ENCODE data around the gene PELO.
"Not testable (repeated sequence)": the region's sequence is repeated elsewhere in the genome, so short reads cannot be mapped to it uniquely, and the experiment has no call there.

PELO gene, protein sequence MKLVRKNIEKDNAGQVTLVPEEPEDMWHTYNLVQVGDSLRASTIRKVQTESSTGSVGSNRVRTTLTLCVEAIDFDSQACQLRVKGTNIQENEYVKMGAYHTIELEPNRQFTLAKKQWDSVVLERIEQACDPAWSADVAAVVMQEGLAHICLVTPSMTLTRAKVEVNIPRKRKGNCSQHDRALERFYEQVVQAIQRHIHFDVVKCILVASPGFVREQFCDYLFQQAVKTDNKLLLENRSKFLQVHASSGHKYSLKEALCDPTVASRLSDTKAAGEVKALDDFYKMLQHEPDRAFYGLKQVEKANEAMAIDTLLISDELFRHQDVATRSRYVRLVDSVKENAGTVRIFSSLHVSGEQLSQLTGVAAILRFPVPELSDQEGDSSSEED

DNA sequence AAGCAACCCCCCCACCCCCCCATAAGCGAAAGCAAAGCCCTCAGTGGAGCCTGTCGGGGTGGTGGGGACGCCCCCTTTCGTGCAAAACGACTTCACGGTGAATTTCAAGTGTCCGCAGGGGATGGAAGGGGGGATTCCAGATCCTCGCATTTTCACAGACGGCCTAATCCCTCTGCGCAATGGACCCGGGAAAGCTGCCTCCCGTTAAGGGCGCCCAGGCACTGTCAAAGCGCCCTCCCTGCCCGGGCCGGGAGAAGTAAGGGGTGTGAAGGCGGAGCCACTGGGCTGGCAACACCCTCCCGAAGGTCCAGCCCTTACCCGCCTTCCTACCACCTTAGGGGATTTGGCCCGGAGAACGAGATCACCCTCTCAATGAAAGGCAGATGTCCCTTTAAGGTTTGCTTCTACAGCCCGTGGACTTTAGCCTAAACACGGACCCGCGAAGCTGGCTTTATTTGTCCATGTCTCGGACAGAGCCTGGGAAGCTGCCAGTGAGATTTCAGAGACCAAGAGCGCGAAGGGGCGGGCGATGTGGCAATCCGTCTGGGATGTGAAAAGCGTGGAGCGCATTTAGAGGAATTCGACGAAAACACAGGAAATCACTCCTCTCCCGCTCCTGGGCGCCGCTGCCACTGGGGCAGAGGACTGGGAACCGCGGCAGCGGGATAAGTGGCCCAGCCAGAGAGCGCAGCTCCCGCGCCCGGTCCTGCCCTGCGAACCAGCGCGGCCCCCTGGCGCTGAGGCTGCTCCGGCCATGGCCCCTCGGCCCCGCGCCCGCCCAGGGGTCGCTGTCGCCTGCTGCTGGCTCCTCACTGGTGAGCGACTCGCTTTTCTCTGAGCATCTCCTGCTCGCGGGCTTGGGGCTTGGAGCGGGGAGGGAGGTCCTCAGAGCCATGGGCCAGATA lies at the start of gene PELO, which contains the start of gene ITGA1:
Gene PELO, plus strand, starts transcription at position 317 of the 905 bp plus-strand sequence. CDS start 12,479 bp downstream, outside the sequence.
Gene ITGA1, plus strand, starts transcription at position 317 of the 905 bp plus-strand sequence. Its CDS starts 438 bp downstream, at position 755.
- peak; percentile 59 for DNase-seq

- DNase-seq, result peak; percentile 45
Observed at GRCh38 chr5:52738095-52738506, 49.6 kb upstream of the PELO start.

GRCh38 chr5:52740007-52740406 lies 47.7 kb upstream of the PELO start:
- DNase-seq, result no peak

GRCh38 chr5:52743012-52743411 lies 44.7 kb upstream of the PELO start:
- peak; percentile 34 for DNase-seq

DNA sequence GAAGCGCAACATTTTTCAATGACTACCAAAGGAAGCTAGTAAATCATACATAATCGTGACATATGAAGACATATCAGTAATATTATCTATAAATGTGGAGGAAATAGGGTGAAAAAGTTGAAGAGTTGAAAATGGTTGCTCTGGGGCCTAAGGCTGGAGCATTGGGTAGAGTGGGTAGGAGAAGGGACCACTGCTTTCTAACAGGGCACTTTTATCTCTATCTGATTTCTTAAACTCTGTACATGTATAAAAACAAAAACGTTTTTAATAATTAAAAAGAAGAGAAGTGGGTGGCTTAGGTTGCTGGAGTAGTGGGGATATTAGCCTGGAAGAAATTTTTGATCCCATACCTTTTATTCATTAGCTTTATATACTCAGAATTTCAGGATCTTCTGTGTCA lies 44.2 kb upstream of the PELO start:
- no peak for DNase-seq

DNA sequence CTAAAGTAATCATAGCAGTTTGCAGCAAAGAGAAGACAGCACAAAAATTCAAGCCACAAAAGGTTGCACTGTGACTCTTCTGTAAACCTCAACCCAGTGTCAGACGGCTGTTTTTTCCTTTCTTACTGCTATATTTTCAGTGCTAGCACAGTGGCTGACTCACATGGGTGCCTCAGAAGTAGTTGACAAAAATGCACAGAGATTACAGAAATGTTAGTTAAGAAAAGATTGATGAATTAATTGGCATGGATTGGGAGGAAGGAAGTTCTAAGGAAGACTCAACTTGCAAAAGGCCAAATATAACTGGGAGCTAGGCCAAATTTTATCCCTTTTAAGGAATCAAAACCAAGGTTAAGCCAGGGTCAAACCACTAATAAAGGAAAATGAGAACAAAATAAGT lies 43.7 kb upstream of the PELO start:
- DNase-seq, result peak; percentile 89

DNA sequence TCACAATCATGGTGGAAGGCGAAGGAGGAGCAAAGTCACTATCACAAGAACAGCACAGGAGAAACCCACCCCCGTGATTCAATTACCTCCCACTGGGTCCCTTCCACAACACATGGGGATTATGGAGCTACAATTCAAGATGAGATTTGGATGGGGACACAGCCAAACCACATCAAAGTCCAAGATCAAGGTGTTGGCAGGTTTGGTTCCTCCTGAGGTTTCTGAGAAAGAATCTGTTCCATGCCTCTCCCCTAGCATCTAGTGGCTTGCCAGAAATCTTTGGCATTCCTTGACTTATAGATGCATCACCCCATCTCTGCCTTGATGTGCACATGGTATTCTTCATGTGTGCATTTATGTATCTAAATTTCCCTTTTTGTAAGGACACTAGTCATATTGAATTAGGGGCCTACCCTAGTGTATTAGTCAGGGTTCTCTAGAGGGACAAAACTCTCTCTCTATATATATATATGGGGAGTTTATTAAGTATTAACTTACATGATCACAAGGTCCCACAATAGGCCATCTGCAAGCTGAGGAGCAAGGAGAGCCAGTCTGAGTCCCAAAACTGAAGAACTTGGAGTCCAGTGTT lies 42.8 kb upstream of the PELO start:
- DNase-seq, result not testable (repeated sequence)

GRCh38 chr5:52746539-52746938 lies 41.2 kb upstream of the PELO start:
- DNase-seq, result no peak

- DNase-seq, result peak; percentile 62
Observed at GRCh38 chr5:52748590-52748989, 39.1 kb upstream of the PELO start.

DNA sequence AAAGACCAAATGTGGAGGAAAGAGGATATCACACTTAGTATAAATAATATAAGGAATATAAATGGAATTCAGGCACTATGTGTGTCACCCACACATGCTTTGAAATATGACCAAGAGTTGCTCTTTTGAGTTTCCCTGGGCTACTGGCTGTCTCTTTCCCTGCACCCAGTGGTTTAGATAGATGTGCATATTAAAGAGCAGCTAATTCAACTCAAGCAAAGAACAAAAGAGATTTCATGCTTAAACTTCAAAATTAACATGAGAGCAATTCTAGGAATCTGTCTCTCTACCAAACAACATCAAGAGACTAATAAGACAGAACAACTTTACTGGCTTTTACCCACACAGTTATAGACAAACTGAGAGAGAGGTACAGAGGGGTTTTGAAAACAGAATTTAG lies 38.0 kb upstream of the PELO start:
- DNase-seq, result no peak

- DNase-seq, result no peak
Observed at GRCh38 chr5:52751137-52751536, 36.6 kb upstream of the PELO start.

DNA sequence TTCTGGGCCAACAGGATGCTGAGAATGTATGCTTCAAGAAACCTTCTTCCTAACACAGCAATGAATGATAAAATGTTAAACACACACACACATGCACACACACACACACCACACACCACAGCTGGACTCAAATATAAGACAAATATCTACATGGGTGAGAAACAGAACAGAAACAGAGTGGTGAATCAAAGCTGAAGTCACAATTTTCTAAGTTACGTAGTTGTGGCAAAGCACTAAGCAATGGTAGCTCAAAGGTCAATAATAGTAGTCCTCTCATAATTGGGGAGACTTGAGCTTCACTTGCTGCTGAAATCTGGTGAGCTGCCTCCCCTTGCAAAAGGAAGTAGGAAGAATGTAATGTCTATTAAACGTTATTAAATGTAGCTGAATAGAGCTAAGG lies 33.7 kb upstream of the PELO start:
- DNase-seq, result no peak

- DNase-seq, result no peak
Observed at GRCh38 chr5:52757527-52757926, 30.2 kb upstream of the PELO start.

DNA sequence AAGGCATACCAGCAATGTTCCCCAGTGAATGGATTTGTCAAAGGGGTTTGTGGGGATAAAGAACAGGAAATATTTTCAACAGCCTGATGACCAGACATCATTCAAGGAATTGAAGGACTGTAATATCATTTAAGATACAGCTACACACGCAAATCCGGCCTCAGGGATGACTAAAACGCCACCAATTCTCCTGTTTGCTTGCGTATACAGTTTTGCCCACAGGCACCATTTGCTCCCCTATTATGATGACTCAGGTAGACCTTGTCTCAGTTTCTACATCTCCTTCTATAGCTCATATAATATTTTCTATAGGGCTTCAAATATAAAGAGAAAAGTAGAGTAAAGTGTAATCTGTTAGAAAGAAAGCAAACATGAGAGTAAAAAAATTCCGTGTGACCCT lies 29.7 kb upstream of the PELO start:
- DNase-seq, result no peak

DNA sequence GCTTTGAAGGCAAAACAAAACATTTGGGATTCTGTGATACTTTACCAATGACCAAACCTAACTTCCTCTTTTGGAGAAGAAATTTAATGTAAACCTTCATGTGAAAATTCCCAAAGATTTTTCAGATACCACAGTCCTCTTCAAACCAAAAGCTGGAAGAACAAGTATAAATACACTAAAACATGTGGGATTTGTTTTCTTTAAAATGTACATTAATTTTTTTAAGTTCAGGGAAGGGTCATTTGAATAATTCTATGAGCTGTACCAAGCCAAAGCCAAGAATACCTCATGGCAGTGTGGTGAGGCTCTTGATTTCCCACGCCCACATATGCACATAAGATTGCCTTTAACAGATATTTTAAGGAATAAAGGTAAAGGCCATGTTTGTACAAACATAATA lies 28.4 kb upstream of the PELO start:
- no peak for DNase-seq

GRCh38 chr5:52760695-52761366 lies 26.9 kb upstream of the PELO start:
- peak; percentile 27 for DNase-seq

GRCh38 chr5:52767217-52767743 lies 20.4 kb upstream of the PELO start:
- DNase-seq, result no peak

- DNase-seq, result no peak
Observed at GRCh38 chr5:52767766-52768480, 19.8 kb upstream of the PELO start.

DNA sequence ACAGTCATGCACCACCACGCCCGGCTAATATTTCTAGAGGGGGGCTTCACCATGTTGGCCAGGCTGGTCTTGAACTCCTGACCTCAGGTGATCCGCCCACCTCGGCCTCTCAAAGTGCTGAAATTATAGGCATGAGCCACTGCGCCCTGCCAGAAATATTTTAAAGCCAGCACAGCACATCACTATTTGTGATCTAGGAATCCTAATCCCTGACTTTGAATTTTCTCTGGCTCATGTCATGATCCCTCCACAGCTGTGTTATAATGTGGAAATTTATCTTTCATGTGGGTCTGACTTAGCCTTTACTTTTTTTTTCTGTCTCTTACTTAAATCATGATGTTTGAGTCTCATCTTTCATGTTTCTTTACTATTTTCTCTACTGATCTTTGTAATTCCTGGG lies 18.7 kb upstream of the PELO start:
- DNase-seq, result no peak

GRCh38 chr5:52770287-52770939 lies 17.3 kb upstream of the PELO start:
- DNase-seq, result no peak

DNA sequence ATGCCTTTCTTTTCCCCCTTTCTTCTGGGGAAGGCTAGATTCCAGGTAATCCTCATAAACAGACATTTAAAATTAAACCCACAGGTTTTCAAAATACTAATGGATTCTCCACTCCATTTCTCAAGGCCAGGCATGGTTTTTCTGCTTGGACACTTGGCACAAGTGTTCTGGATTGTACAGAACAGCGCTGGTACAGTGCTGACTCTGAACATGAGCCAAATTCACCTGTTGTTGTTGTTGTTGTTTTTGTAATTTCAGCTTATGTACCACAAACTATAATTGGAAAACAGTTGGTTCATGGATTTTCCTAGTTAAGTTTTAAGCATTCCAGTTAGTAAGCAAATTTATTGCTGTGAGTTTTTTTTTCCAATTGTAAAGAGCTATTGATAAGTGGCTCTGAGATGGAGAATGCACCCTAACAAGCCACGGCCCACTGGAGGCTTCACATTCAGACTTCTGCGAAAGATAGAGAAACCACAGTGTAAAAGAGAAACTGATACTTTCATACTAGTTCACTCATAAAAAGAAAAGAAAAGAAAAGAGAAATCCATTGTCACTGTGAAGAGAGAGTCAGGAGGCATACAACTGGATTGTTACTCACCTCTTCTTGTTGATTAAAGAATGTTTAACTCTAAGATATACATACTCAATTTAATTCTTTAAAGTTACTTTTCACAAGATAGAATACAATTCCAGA lies 16.2 kb upstream of the PELO start:
- peak; percentile 72 for DNase-seq

All from activated CD4-positive, alpha-beta T cell treated with anti-CD3 and anti-CD28 coated beads, Interleukin-10, Interleukin-2, amounts not matched to agents 100 ng/mL and 50 ng/mL, durations not matched to agents 16 hours and 8 hours (primary cell).